Esophagus muscularis mucosa (tissue), 4 donors: Measurements from ENCODE around the gene TRHDE.

Source experiments
- EP300 ChIP-seq: sonication (generic); formaldehyde crosslinking; IDR thresholded peaks from one replicate; pipeline ENCODE4 v1.6.1; 2017; ENCODE audit warnings: antibody characterized with exemption
- POLR2A ChIP-seq: fragments of 450-650 bp; IDR thresholded peaks from one replicate; pipeline ENCODE4 v1.6.1; 2017; ENCODE audit warnings: antibody characterized with exemption, moderate library complexity, mild to moderate bottlenecking, low read depth
- POLR2AphosphoS5 ChIP-seq, 2 donors: sonication (generic); formaldehyde crosslinking; IDR thresholded peaks; one replicate each; pipeline ENCODE4 v1.6.1; 2017; ENCODE audit warnings: antibody characterized with exemption in 2 of 2
- TF ChIP-seq, protein P1 (sequence below), 3 experiments: fragments of 200-600 bp in 2 of 3; fragments of 450-650 bp in 1 of 3; sonication (generic) in 2 of 3; IDR thresholded peaks; one replicate each; pipeline ENCODE4 v1.5.1; 2017 to 2019; ENCODE audit warnings: antibody characterized with exemption in 3 of 3, mild to moderate bottlenecking in 2 of 3, moderate library complexity in 1 of 3

DNA sequence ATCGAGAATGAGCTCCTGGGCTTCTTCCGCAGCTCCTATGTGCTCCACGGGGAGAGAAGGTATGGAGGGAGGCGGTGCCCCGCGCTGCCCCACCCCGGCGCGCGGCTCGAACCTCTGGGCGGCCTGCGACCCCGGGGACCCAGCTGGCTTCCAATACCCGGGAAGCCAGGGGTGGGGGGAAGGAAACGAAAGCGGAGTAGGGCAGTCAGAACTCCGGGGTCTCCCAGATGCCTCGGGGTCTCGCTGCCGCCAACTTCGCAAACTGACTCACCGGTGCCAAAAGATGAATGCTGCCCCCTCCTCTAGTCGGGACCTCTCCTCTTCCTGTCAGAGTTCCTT, 1.3 kb downstream of the TRHDE start:
- TF ChIP-seq, protein P1, sequence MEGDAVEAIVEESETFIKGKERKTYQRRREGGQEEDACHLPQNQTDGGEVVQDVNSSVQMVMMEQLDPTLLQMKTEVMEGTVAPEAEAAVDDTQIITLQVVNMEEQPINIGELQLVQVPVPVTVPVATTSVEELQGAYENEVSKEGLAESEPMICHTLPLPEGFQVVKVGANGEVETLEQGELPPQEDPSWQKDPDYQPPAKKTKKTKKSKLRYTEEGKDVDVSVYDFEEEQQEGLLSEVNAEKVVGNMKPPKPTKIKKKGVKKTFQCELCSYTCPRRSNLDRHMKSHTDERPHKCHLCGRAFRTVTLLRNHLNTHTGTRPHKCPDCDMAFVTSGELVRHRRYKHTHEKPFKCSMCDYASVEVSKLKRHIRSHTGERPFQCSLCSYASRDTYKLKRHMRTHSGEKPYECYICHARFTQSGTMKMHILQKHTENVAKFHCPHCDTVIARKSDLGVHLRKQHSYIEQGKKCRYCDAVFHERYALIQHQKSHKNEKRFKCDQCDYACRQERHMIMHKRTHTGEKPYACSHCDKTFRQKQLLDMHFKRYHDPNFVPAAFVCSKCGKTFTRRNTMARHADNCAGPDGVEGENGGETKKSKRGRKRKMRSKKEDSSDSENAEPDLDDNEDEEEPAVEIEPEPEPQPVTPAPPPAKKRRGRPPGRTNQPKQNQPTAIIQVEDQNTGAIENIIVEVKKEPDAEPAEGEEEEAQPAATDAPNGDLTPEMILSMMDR (IDR thresholded peaks at IDR 0.05), result no peak
- TF ChIP-seq POLR2A, result no peak
- no peak for TF ChIP-seq POLR2AphosphoS5 (IDR thresholded peaks at IDR 0.05)
- no peak for TF ChIP-seq EP300
